ENCODE data around the gene KRT3.

The KRT3 gene

DNA sequence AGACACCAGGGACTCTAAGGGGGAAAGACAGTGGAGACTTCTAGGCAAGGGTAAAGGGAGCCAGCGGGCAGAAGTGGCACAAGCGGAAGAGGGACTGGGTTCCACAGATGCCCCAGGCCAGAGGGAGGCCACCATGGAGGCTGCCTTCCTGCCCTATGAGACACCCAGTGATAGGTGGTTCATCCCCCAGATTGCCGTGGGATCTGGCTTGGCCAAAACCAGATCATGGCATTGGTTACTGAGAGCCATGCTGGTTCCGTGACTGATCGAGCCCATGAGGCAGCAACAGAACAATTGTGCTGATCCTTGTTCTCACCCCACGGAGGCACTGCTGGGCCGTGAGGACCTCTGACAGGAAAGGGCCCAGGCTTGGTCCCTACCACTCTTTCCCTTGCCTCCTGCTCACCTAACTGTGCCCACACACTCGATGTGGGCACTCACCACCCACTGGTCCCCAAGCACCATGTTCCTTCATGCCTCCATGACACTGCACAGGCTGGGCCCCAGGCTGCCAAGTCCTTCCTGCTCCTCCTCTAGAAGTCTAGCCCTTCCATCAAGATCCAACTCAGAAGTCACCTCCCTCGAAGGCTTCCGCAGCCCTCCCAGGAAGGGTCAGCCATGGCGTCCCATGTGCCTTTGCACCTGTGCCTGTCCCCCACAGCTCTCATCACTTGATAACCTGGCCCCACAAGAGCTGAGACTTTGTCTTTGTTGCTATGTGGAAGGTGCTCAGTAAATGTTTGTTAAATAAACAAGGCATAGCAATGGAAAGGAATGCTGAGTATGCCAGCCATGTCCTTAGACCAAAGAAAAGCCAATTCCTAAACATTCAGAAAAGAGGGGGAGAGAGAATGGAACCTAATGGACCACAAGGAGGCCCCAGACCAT is 30.9 kb upstream of the KRT3 start:
- no peak for DNase-seq

DNA sequence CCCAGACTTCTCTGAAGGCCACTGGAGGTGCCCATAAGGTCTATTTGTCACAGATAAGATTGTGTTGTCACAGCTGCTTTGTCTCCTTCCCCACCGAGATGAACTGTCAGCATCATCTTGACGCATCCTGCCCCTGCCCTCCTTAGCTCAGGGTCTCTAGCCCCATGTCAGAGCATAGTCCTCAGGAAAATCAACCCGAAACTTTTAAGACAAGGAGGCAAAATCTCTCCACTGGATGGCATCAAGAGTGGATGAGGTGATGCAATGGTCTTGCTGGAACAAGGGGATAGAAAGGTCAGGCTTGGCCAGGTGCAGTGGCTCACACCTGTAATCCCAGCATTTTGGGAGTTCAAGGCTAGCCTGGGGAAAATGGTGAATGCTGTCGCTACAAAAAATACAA is 30.0 kb upstream of the KRT3 start:
- no peak for DNase-seq

DNA sequence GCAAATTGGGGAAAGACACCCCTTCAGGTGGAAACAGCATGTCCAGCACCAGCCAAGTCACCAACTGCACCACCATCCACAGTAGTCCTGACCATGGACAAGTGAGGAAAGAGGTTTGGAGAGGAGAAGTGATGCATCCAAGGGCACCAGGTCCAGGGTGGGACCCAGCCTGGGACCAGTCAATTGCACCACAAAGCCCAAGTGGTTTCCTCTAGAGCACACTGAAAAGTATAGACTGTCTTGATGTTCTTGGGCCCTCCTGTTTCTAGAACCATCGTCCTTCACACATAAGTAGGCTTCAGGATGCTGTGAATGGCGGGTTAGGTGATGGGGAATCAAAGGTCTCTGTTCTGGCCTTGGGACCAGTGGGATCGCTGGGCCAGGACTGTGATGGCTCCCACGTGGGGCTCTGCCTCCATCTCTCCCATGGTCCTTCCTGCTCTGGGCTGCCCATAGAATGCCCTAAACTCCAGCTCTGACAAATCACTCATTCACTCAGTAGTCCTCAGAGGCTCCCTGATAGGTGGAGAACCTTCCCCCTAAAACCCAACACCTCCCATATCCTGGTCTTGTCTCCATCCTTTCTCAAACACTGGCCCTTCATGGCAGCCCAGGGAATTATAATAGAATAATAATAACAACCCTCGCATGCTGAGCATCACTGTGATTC is 29.0 kb upstream of the KRT3 start:
- no peak for DNase-seq

DNA sequence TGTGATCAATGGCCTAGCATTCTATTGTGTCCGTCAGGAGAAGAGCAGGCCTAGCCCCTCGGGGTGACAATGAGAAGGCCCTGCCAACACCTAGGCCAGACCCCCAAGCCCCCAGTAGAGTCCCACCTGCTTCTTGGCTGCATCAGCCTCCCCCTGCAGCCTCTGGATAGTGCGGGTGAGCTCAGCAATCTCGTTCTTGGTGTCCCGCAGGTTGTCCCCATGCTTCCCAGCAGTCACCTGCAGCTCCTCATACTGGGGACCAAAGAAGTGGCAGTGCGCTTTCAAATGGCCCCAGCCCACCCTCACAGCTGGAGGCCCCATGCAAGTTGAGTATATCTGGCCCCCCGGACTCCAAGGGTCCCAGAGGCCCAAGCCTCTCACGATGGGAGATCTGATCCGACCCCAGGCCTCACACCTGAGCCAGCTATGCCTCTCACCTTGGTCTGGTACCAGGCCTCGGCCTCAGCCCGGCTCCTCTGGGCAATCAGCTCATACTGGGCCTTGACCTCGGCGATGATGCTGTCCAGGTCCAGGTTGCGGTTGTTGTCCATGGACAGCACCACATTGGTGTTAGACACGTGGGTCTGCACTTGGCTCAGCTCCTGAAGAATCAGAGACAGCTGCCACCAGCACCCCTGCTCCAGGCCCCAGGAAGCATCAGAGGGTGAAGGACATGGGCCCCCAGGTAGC is 28.0 kb upstream of the KRT3 start:
- DNase-seq, result no peak

DNA sequence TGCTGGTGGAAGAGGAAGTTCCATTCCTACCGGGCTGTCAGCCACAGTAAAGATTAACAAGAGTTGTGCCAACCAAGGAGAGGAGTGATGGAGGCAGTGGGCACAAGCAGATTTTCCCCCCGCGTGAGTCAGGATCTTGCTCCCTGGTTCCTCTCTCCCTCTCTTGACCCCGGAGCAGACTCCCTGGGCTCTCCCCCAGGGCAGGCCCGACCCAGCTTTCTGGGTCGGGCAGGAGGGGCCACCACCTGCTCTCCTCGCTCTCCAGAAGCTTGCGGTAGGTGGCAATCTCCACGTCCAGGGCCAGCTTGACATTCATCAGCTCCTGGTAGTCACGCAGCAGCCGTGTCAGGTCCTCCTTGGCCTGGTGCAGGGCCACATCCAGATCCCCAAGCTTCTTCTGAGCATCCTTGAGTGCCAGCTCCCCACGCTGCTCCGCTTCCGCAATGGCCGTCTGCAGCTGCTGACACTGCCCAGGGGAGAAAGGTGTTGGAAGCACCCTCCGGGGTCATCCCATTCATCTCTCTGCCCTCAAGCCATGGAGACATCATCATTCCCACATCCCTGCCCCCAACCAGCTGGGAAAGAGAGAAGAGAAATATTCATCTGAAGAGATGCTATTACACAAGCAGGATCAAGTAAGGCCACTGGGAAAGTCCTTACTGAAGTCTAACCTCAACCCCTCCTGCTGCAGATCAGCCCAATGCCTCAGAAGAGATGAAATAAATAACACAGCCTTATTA is 27.0 kb upstream of the KRT3 start:
- no peak for DNase-seq

DNA sequence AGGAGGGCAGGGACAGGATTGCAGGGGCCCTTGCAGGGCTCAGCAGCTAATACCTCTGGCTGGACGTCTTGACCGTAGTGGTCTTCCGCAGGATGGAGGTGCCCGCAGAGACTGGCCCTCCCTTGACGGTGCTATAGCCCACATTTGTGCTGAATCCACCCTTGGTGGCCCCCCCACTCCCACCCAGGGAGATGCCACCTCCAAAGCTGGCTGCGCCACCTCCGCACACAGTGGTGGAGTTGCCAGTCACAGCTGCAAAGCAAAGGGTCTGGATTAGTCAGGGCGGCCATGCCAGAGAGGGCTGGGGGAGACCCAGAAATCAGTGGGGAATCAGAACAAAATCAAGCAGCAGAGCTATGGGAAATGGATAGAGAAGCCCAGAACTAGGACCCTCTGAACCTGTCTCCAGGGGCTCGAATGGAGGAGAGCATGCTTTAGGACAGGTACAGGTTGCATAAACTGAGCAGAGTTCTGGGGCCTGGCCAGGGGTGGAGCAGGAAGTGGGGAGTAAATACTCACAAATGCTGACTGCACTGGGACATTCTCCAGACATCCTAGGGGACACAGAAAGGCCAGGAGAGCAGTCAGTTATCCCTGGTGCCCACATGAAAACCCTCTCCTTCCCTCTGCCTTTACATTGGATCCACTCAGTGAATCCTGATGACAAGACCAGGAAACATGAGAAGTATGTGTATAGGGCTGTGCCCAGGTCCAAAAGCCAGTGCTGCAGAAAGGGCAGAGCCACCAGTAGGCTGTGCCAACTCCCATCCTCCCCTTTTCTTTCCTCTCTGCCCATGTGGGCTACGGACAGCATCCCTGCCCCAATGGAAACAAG is 26.1 kb upstream of the KRT3 start:
- no peak for DNase-seq

DNA sequence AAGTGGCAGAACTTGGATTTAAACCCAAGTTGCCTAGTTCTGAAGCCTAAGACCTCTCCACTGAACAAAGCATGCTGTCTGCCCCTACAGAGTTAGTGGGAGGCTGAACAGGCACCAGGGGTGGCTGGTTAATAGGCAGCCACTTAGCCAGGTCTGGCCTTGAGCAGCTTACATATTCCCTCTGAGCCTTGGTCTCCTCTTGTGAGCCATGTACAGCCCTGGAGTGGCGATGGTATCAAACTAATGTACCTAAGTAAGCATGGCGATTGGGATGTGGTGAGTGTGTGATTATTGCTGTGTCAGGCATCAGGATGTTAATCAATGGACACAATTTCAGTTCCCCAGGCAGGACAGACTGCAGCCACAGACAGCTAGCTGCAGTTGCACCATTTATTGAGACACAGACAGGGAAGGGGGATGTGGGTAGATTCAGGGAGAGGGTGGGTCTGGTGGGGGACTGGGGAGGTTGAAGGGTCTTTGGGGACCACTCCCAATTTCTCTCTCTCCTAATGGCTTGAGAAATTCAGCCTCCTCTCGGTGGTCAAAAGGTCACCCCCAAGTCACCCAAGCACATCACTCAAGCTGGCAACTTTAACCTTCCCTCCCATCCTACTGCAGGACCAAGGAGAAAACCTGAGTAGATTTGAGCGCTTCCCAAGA is 25.3 kb upstream of the KRT3 start:
- DNase-seq, result no peak

DNA sequence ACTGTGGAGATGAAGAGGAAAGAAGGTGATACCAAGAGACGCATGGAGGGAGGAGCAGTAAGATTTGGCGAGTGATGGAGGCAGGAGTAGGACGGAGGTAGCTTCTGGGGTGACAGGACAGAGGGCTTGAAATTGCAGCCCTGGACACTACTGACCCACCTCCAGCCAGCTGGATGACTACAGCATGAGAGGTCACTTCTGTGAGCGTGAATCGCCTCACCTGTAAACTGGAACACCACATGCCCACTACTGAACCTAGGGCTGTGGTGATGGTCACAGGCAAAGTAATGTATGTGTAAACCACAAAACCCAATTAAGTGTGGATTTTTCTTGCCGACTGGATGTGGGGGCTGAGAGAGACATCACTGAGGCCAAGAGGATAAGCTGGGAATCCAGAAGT is 24.6 kb upstream of the KRT3 start:
- no peak for DNase-seq

DNA sequence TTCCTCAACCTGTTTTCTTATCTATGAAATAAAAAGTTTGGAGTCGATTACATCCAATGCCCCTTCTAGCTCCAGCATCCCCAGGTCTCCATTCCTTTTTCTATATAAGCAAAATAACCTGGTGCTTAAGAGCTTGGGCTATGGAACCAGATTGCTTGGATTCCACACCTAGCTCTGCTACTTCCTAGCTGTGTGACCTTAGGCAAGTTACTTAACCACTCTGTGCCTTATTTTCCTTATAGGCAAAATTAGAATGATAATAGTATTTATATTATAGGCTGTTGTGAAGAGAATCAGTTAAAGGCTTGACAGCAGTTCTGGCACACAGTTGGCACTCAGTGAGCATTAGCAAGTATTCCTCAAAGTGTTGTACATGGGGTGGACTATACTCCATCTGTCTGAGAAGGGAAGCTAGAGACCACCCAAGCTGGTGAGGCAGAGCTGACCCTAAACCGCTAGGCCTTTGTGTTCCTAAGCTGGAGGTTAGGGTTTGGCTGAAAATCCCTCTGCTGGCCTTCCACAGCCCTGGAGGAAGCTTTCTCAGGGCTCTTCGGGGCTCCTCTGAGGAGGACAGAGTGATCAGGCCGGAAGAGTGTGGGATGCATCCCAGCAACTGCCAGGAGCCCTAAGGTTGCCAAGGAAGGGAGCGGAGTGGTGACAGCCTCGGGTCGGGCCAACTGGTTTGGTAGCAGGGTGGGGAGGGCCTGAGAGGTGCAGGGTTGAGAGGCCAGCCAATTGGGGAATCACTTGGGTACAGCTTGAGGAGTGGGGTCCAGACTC is 24.0 kb upstream of the KRT3 start:
- no peak for DNase-seq

DNA sequence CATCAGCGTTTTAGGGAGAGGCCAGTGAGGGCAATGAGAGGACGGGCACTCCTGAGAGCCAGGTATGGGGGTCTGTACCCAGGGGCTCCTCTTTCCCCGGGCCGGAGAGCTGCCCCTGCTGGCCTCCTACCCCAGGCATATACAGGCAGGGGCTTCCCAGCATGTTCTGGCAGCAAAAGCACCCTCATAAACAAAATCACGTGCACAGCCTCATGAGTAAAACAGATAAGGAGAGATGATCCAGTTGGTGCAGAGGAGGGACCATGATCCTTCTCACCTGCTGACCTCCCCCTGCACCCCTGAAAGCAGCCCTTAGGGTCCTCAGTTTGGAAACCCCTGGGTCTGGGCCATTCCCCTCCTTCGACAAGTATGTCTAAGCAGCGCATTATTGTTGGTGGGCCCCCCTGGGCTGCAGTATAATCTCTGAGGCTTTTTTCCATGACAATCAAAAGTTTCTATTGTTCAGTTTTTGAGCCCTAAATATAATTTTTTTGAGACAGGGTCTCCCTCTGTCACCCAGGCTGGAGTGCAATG is 23.0 kb upstream of the KRT3 start:
- DNase-seq, result no peak

DNA sequence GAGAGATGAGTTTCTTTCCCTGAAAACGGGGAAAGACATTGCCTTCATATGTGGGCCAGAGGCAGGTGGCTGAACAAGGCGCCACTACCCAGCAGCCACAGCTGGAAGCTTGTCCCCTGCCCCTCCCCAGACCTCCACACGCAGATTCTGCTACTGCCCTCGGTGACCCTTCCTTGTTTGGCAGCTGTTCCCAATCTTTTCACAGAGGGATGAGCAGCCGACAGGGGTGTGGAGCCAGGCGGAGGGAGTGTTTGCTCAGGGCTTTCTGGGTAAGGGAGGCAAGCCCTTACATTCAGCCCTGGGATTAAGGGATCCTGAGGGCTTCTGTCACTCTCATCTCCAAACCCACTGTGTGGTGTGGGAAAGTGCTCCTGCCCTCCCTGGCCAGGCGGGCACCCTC is 22.5 kb upstream of the KRT3 start:
- no peak for DNase-seq

DNA sequence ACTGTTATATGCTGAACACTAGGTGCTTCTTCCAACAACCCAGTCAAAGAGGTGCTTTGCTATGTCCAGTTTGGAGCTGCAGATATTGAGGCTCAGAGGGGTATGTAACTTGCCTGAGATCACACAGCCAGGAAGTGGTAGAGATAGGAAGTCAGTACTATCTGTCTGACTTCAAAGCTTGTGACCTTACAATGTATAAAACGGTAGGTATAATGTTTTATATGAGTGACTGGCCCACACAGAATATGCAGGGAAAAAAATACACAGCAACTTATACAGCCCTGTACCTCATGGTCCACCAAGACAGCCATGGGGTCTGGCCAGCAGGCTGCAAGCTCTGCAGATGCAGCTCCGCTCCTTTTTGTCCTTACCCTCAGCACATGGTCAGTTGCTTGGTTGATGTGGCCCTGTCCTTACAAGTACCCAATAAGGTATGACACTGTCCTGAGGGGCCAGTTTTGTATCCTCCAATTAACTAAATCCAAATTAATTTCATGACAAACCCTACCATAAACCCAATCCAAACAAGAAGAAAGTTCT is 21.9 kb upstream of the KRT3 start:
- no peak for DNase-seq

DNA sequence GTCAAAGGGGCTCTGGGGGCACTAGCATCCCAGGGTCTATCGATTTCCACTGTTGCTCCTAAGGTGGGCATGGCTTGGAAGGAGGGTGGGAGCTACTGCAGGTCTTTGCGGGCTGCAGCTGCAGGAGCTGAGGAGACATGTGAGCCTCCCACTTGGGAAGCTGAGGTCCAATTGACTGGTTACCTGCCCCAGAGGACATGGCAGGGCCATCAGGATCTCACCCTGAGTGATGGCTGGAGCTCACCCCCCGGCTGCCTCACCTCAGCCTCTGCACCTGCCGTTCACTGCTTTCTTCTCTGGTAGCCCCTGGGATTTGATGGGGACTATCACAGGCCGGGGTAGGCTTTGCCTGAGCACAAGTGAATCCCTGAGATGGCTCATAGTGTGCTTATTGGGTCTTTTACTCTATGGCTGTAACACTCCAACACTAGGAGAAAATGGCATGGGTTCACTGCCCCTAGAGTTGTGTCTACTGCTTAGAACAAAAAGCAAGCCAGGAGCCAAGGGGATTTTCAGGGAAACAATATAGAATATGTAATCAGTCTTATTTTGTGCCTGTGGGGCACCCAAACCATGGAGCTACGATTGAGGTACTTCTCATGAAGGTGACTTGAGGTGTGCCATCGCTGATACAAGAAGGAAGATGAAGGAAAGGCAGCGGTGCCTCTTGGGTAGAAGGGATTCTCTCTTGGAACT is 21.2 kb upstream of the KRT3 start:
- no peak for DNase-seq

DNA sequence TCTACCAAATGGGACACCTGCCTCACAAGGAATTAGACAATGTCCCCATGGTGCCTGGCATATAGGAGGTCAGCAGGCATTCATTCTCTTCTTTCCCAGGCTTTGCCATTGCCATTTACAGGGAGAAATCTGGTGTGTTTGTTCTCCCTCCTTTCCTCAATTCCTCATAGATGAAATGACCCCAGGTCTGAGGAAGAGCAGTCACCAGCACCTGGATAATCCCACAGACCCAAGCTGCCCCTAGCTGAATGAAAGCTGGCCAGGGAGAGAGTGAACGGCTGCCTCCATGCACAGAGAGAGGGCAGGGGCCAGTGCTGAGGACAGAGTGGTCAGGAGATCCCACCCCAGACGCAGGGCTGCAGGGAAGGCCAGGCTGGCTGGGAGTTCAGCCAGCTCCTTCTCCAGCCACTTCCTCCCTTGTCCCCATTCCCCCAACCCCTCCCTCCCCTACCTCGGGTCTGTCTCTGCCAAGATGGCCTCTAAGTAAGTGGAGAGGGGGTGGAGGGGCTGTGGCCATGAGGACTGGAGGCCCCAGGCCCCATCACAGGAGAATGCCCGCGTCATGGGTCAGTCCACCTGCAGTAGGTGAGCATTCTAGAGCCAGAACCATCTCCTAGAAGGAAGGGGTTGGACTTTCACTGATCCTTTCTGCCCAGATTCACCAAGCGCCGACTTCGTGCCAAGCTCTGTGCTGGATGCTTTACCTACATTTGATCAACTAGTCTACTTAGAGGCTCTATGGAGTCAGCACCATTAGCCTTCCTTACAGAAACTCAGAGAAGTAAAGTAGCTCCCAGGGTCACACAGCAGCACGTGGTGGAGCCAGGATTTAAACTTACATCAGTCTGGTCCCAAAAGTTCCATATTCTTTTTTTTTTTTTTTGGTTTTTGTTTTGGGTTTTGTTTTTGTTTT is 20.0 kb upstream of the KRT3 start:
- no peak for DNase-seq

DNA sequence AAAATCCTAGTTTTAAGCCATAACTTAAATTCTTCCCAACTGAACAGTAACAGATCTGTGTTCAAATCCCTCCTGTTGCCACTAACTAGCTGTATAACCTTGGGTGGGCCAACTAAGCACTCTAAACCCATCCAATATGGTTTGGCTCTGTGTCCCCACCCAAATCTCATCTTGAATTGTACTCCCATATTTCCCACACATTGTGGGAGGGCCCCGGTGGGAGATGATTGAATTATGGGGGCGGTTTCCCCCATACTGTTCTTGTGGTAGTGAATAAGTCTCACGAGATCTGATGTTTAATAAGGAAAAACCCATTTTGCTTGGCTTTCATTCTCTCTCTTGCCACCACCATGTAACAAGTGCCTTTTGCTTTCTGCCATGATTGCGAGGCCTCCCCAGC is 19.2 kb upstream of the KRT3 start:
- DNase-seq, result no peak

DNA sequence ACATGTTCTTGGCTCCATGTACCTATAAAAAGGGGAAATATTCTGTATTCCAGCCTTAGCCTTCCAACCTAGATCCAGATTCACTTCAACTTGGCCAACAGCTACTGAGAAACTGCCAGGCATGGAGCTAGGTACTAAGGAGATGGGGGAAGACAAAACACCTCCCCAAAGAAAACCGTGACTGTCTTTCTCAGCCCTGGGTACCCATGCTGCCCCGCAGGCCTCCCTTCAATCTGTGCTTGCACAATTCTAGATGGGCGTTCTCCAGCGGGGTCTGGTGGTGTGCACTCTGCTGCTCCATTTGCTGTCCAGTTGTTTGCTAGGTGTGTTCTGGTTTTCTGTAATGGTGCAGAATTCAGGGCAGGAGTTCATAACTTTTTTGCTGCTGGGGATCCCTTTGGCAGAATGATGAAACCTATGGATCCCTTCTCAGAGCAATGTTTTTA is 18.8 kb upstream of the KRT3 start:
- DNase-seq, result no peak

DNA sequence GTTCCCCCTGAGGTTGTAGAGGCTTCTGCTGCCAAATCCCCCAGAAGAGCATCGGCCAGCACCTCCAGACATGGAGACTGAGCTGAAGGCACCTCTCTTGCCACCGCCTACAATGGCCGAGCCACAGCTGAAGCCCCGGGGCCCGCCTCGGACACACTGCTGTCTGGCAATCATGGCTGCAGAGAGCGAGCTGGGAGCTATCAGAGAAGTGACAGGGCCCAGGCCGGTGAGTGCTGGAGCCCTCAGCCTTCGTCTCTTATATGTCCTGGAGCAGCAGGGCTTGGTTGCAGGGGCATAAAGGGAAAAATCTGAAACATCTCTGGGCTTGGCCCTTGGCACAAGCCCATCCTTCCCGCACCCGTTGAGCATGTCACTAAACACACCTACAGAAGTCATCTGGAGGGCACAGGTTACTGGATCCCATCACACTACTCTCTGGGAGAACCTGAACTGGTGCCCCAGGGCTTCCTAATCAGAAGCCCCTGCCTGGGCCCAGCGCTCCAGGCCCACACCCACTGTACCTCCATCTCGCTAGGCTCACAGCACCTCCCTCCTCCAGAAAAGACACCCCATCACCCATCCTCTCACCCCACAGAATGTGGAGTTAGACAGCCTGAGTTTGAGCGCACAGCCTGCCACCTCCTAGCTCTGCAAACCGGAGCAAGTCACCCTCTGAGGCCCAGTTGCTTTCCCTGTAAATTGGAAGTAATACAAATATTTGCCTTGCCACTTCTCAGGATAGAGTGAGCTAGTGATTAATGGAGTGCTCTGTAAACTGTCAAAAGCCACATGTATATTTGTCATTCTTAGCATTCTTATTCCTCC is 18.2 kb upstream of the KRT3 start, which contains the start of gene KRT4:
KRT4 (minus strand) TSS at position 232 of the 825 bp plus-strand sequence; CDS start at position 174, 58 bp downstream.
- no peak for DNase-seq
